HepG2 (cell line): ENCODE measurements around the gene TCFL5. TPM values are rescaled to one million over a fixed set of nuclear protein-coding genes. Genes with fewer than 3 reads are reported as not detected.

Experiments
- AKAP8 ChIP-seq: sonication (generic); formaldehyde crosslinking; IDR thresholded peaks from 2 replicates; pipeline ENCODE4 v1.5.1; 2020; ENCODE audit warnings: mild to moderate bottlenecking, missing genetic modification reagents
- BCL3 ChIP-seq: sonication (generic); formaldehyde crosslinking; IDR thresholded peaks from 2 replicates; pipeline ENCODE4 v1.5.1; 2020; ENCODE audit warnings: mild to moderate bottlenecking, missing genetic modification reagents, moderate library complexity
- EED ChIP-seq: sonication (generic); formaldehyde crosslinking; IDR thresholded peaks from 2 replicates; pipeline ENCODE4 v1.5.0; 2020; ENCODE audit warnings: mild to moderate bottlenecking, missing genetic modification reagents
- EP300 ChIP-seq, 3 experiments: sonication (generic) in 1 of 3; formaldehyde crosslinking in 1 of 3; IDR thresholded peaks; 2 replicates each; pipeline versions ENCODE4 v1.5.1 to v1.6.1; 2011 to 2020; ENCODE audit warnings: low read depth in 2 of 3, low read length in 2 of 3, borderline replicate concordance in 1 of 3, improper control_type of control experiment in 1 of 3, mild to moderate bottlenecking in 1 of 3, missing genetic modification reagents in 1 of 3, moderate library complexity in 1 of 3
- GLI4 ChIP-seq: sonication (generic); formaldehyde crosslinking; IDR thresholded peaks from 2 replicates; pipeline ENCODE4 v1.5.1; 2020; ENCODE audit warnings: missing genetic modification reagents, mild to moderate bottlenecking, moderate library complexity, borderline replicate concordance
- HNRNPLL ChIP-seq: fragments of 200-400 bp; formaldehyde crosslinking; IDR thresholded peaks from 2 replicates; pipeline ENCODE4 v1.6.1; 2017; ENCODE audit warnings: mild to moderate bottlenecking, low read depth, low read length; ENCODE audit not compliant: poor library complexity, severe bottlenecking
- JARID2 ChIP-seq: sonication (generic); formaldehyde crosslinking; IDR thresholded peaks from 2 replicates; pipeline ENCODE4 v1.8.1; 2023; ENCODE audit warnings: missing genetic modification reagents, inconsistent platforms; ENCODE audit not compliant: insufficient replicate concordance
- KLF16 ChIP-seq, 2 experiments: sonication (generic) in 1 of 2; formaldehyde crosslinking in 1 of 2; IDR thresholded peaks; 2 replicates each; pipeline versions ENCODE4 v1.6.1 to v1.8.0; 2016 to 2023; ENCODE audit warnings: missing genetic modification reagents in 2 of 2, missing compliant biosample characterization in 1 of 2
- NFATC3 ChIP-seq: sonication (generic); formaldehyde crosslinking; IDR thresholded peaks from 2 replicates; pipeline ENCODE4 v1.5.1; 2020; ENCODE audit warnings: mild to moderate bottlenecking, missing genetic modification reagents
- RFX5 ChIP-seq: IDR thresholded peaks from 2 replicates; pipeline ENCODE4 v1.6.1; 2011; ENCODE audit warnings: low read depth, low read length, improper control_type of control experiment
- TAF15 ChIP-seq: fragments of 200-400 bp; formaldehyde crosslinking; IDR thresholded peaks from one replicate; pipeline ENCODE4 v1.6.1; 2018; ENCODE audit warnings: mild to moderate bottlenecking, low read depth, low read length; ENCODE audit not compliant: poor library complexity, severe bottlenecking
- TEAD2 ChIP-seq: sonication (generic); formaldehyde crosslinking; IDR thresholded peaks from 2 replicates; pipeline ENCODE4 v1.9.0; 2021; ENCODE audit warnings: missing genetic modification reagents
- THAP11 ChIP-seq: IDR thresholded peaks from 2 replicates; pipeline ENCODE4 v1.6.1; 2016; ENCODE audit warnings: missing biosample characterization, missing genetic modification reagents
- YEATS2 ChIP-seq: sonication (generic); formaldehyde crosslinking; IDR thresholded peaks from 2 replicates; pipeline ENCODE4 v1.4.0; 2020; ENCODE audit warnings: missing genetic modification reagents, borderline replicate concordance
- YEATS4 ChIP-seq: sonication (generic); formaldehyde crosslinking; IDR thresholded peaks from 2 replicates; pipeline ENCODE4 v1.4.0; 2020; ENCODE audit warnings: missing genetic modification reagents, borderline replicate concordance
- ZNF225 ChIP-seq: sonication (generic); formaldehyde crosslinking; IDR thresholded peaks from 2 replicates; pipeline ENCODE4 v1.4.0; 2020; ENCODE audit warnings: mild to moderate bottlenecking, missing genetic modification reagents
- ZNF589 ChIP-seq: sonication (generic); formaldehyde crosslinking; conservative IDR thresholded peaks from 2 replicates; pipeline ENCODE4 v1.8.0; 2022; ENCODE audit warnings: mild to moderate bottlenecking, moderate library complexity, missing genetic modification reagents
- ZNF607 ChIP-seq: sonication (generic); formaldehyde crosslinking; IDR thresholded peaks from 2 replicates; pipeline ENCODE4 v1.5.1; 2020; ENCODE audit warnings: missing genetic modification reagents, mild to moderate bottlenecking, borderline replicate concordance
- ZNF772 ChIP-seq: sonication (generic); formaldehyde crosslinking; IDR thresholded peaks from 2 replicates; pipeline ENCODE4 v1.5.0; 2020; ENCODE audit warnings: mild to moderate bottlenecking, missing genetic modification reagents
- polyA plus RNA-seq, 8 experiments: library from polyadenylated mRNA; depleted of rRNA in 3 of 8; stranded (reverse) in 7 of 8; unstranded in 1 of 8; fragments of >200 nt; fragmentation: Illumina TruSeq in 4 of 8; extraction: Trizol in 4 of 8; gene quantifications; 2 replicates each; pipeline versions ENCODE4 v1.2.1 to v1.2.3, GENCODE V29; 2011 to 2016; ENCODE audit warnings: low read depth in 4 of 8, missing spikeins in 1 of 8, mixed read lengths in 1 of 8; ENCODE audit not compliant: insufficient read depth in 1 of 8
- total RNA-seq, 5 experiments: library from RNA; depleted of rRNA; stranded (reverse); fragments of >200 nt; fragmentation: Illumina TruSeq; extraction: Trizol; gene quantifications; 2 replicates each; pipeline ENCODE4 v1.2.3, GENCODE V29; 2016; ENCODE audit warnings: low read depth in 1 of 5
- TF ChIP-seq, protein P1 (sequence below): sonication (generic); formaldehyde crosslinking; IDR thresholded peaks from 2 replicates; pipeline ENCODE4 v1.9.0; 2021; ENCODE audit warnings: missing genetic modification reagents, borderline replicate concordance
- TF ChIP-seq, protein P2 (sequence below): sonication (generic); formaldehyde crosslinking; IDR thresholded peaks from 2 replicates; pipeline ENCODE4 v1.4.0; 2020; ENCODE audit warnings: missing genetic modification reagents

Gene TCFL5
- total and polyA plus RNA-seq, 2 of the 13 experiments (the other 11 are each of a cell fraction or from before 2014, with no cell fraction given), result 14.8 to 20.0 TPM

GRCh38 chr20:62791301-62792181, 70.1 kb downstream of the TCFL5 start (continued):
- TF ChIP-seq HNRNPLL (no peak), TAF15 (no peak), KLF16 (CRISPR knock-in tag; IDR thresholded peaks at IDR 0.05) (peak in 1 of 2 experiments; percentile 84; a peak in 2 of 4 replicates), YEATS4 (CRISPR knock-in tag) (peak; percentile 26; the same call in 1 of the 2 replicates), ZNF589 (CRISPR knock-in tag) (no peak), AKAP8 (CRISPR knock-in tag) (no peak), EED (CRISPR knock-in tag) (no peak), ZNF225 (no peak), THAP11 (CRISPR knock-in tag) (peak; percentile 79), GLI4 (CRISPR knock-in tag) (peak; percentile 80; the same call in 1 of the 2 replicates), EP300 (IDR thresholded peaks at IDR 0.05; ENCODE audit: low read depth in 2 of 2, low read length in 2 of 2) (no peak), EP300 (CRISPR knock-in tag; IDR thresholded peaks at IDR 0.05; ENCODE audit: borderline replicate concordance) (no peak), TEAD2 (no peak), YEATS2 (peak; percentile 63; the same call in 1 of the 2 replicates), ZNF607 (CRISPR knock-in tag) (peak; percentile 38; the same call in 1 of the 2 replicates), JARID2 (peak; percentile 89), RFX5 (no peak), NFATC3 (CRISPR knock-in tag) (peak; percentile 93; the same call in 1 of the 2 replicates), ZNF772 (CRISPR knock-in tag) (peak; percentile 79; the same call in 1 of the 2 replicates), BCL3 (peak; percentile 95)
- TF ChIP-seq, protein P1, sequence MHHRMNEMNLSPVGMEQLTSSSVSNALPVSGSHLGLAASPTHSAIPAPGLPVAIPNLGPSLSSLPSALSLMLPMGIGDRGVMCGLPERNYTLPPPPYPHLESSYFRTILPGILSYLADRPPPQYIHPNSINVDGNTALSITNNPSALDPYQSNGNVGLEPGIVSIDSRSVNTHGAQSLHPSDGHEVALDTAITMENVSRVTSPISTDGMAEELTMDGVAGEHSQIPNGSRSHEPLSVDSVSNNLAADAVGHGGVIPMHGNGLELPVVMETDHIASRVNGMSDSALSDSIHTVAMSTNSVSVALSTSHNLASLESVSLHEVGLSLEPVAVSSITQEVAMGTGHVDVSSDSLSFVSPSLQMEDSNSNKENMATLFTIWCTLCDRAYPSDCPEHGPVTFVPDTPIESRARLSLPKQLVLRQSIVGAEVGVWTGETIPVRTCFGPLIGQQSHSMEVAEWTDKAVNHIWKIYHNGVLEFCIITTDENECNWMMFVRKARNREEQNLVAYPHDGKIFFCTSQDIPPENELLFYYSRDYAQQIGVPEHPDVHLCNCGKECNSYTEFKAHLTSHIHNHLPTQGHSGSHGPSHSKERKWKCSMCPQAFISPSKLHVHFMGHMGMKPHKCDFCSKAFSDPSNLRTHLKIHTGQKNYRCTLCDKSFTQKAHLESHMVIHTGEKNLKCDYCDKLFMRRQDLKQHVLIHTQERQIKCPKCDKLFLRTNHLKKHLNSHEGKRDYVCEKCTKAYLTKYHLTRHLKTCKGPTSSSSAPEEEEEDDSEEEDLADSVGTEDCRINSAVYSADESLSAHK (CRISPR knock-in tag), result peak; percentile 44; the same call in 1 of the 2 replicates
- TF ChIP-seq, protein P2, sequence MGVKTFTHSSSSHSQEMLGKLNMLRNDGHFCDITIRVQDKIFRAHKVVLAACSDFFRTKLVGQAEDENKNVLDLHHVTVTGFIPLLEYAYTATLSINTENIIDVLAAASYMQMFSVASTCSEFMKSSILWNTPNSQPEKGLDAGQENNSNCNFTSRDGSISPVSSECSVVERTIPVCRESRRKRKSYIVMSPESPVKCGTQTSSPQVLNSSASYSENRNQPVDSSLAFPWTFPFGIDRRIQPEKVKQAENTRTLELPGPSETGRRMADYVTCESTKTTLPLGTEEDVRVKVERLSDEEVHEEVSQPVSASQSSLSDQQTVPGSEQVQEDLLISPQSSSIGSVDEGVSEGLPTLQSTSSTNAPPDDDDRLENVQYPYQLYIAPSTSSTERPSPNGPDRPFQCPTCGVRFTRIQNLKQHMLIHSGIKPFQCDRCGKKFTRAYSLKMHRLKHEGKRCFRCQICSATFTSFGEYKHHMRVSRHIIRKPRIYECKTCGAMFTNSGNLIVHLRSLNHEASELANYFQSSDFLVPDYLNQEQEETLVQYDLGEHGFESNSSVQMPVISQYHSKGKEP (CRISPR knock-in tag), result peak; percentile 60; the same call in 1 of the 2 replicates
